Endothelial cell of umbilical vein (primary cell): ENCODE results near the gene LRRC30. TPM values are rescaled to one million over a fixed set of nuclear protein-coding genes. Genes with fewer than 3 reads are reported as not detected.

Experiments used
- BruUV-seq: library from RNA; stranded (reverse); fragments of 400-500 nt; replicated peaks from 2 replicates; lab custom pipeline; 2021; lab: Mats Ljungman, UMichigan
- CTCF ChIA-PET: fragments of 300-600, 350-600 bp; sonication (Branson Sonifier 250); formaldehyde crosslinking; loops from one replicate; lab custom pipeline; 2021; ENCODE audit warnings: antibody characterized with exemption, inconsistent platforms; lab: Charles Lee
- POLR2A ChIA-PET: fragments of 300-600, 350-600 bp; sonication (Branson Sonifier 250); formaldehyde crosslinking; loops from one replicate; lab custom pipeline; 2021; ENCODE audit warnings: antibody characterized with exemption, inconsistent platforms; lab: Charles Lee
- DNase-seq: peaks from one replicate; pipeline ENCODE4 v3.0.0-alpha.2; 2011; ENCODE audit warnings: low read depth, low spot score
- FAIRE-seq: peaks from 2 replicates; lab custom pipeline; 2011; peaks lifted over from hg19 to GRCh38; lab: Jason Lieb, UNC
- H2AFZ ChIP-seq: 2 replicates; pipeline ENCODE4 v1.6.0; 2012; ENCODE audit warnings: low read depth, low read length, control low read depth, inconsistent platforms
- H3K27ac ChIP-seq: 2 replicates; pipeline ENCODE4 v1.5.1; 2011; ENCODE audit warnings: low read depth, mild to moderate bottlenecking, control low read depth, low read length, moderate library complexity; ENCODE audit not compliant: insufficient read depth
- H3K27me3 ChIP-seq, 2 experiments: 2 replicates each; pipeline versions ENCODE4 v1.6.0 to v1.6.1; 2011; ENCODE audit warnings: low read length in 2 of 2, mixed read lengths in 1 of 2; ENCODE audit not compliant: control insufficient read depth in 2 of 2, insufficient read depth in 2 of 2
- H3K36me3 ChIP-seq, 2 experiments: 2 replicates in 1 of 2; 3 replicates in 1 of 2; pipeline ENCODE4 v1.5.1; 2011; ENCODE audit warnings: low read length in 2 of 2, mild to moderate bottlenecking in 1 of 2, moderate library complexity in 1 of 2; ENCODE audit not compliant: control insufficient read depth in 2 of 2, insufficient read depth in 2 of 2; ENCODE audit errors: extremely low read depth in 1 of 2
- H3K4me1 ChIP-seq: 3 replicates; pipeline ENCODE4 v1.5.1; 2011; ENCODE audit warnings: mild to moderate bottlenecking, low read length; ENCODE audit not compliant: control insufficient read depth, insufficient read depth; ENCODE audit errors: extremely low read depth
- H3K4me2 ChIP-seq: 2 replicates; pipeline ENCODE4 v1.6.1; 2011; ENCODE audit warnings: low read length, control low read depth, mixed read lengths; ENCODE audit not compliant: insufficient read depth
- H3K4me3 ChIP-seq, 3 experiments: fragments of 200-600 bp in 1 of 3; sonication (generic), shearing (Covaris generic) in 1 of 3; replicated peaks in 1 of 3; 2 replicates each; pipeline ENCODE4 v1.5.1; 2011 to 2016; ENCODE audit warnings: control low read depth in 3 of 3, low read length in 3 of 3, mild to moderate bottlenecking in 2 of 3, inconsistent platforms in 1 of 3, low read depth in 1 of 3, moderate library complexity in 1 of 3; ENCODE audit not compliant: insufficient read depth in 1 of 3
- H3K79me2 ChIP-seq: 2 replicates; pipeline ENCODE4 v1.6.0; 2012; ENCODE audit warnings: low read length, inconsistent platforms; ENCODE audit not compliant: control insufficient read depth, insufficient read depth
- H3K9ac ChIP-seq: replicated peaks from 2 replicates; pipeline ENCODE3; 2011; ENCODE audit warnings: low read length, control low read depth; ENCODE audit not compliant: insufficient read depth; ENCODE audit errors: extremely low read depth
- H3K9me1 ChIP-seq: replicated peaks from 3 replicates; pipeline ENCODE4 v1.6.0; 2011; ENCODE audit warnings: mild to moderate bottlenecking, low read length; ENCODE audit not compliant: control insufficient read depth, insufficient read depth; ENCODE audit errors: extremely low read depth
- H3K9me3 ChIP-seq: replicated peaks from 2 replicates; pipeline ENCODE4 v1.5.1; 2012; ENCODE audit warnings: low read length, inconsistent platforms; ENCODE audit not compliant: control insufficient read depth, insufficient read depth
- H4K20me1 ChIP-seq: replicated peaks from 2 replicates; pipeline ENCODE3; 2011; ENCODE audit warnings: mild to moderate bottlenecking, low read length; ENCODE audit not compliant: control insufficient read depth, insufficient read depth; ENCODE audit errors: extremely low read depth
- CTCF ChIP-seq, 2 donors: IDR thresholded peaks; 1 replicate in 1 of 2; 2 replicates in 1 of 2; pipeline ENCODE4 v1.5.1; 2011; ENCODE audit warnings: low read length in 2 of 2, mild to moderate bottlenecking in 2 of 2, moderate library complexity in 2 of 2, control low read depth in 1 of 2, inconsistent platforms in 1 of 2, low read depth in 1 of 2; ENCODE audit not compliant: insufficient read depth in 1 of 2; ENCODE audit errors: extremely low read depth in 1 of 2
- EZH2 ChIP-seq: IDR thresholded peaks from 2 replicates; pipeline ENCODE4 v1.6.1; 2012; ENCODE audit warnings: borderline replicate concordance, low read depth, mild to moderate bottlenecking, moderate library complexity, low read length, inconsistent platforms; ENCODE audit not compliant: severe bottlenecking
- FOS ChIP-seq: IDR thresholded peaks from 2 replicates; pipeline ENCODE4 v1.6.1; 2011; ENCODE audit warnings: mild to moderate bottlenecking, low read length, moderate library complexity, borderline replicate concordance; ENCODE audit not compliant: insufficient read depth
- GATA2 ChIP-seq: IDR thresholded peaks from 2 replicates; pipeline ENCODE4 v1.7.0; 2011; ENCODE audit warnings: low read depth, mild to moderate bottlenecking, moderate library complexity, mixed read lengths, low read length; ENCODE audit not compliant: insufficient read length, insufficient read depth
- JUN ChIP-seq: IDR thresholded peaks from 2 replicates; pipeline ENCODE4 v1.6.1; 2011; ENCODE audit warnings: borderline replicate concordance, low read depth; ENCODE audit not compliant: insufficient read length, insufficient read depth
- MAX ChIP-seq: IDR thresholded peaks from 2 replicates; pipeline ENCODE4 v1.6.1; 2011; ENCODE audit not compliant: insufficient read depth, insufficient read length
- MYC ChIP-seq: IDR thresholded peaks from one replicate; pipeline ENCODE4 v1.6.1; 2011; ENCODE audit warnings: mild to moderate bottlenecking, low read depth, low read length
- POLR2A ChIP-seq: IDR thresholded peaks from 2 replicates; pipeline ENCODE4 v1.6.1; 2012; ENCODE audit warnings: low read depth, mild to moderate bottlenecking, control low read depth, low read length
- POLR2AphosphoS5 ChIP-seq: IDR thresholded peaks from 2 replicates; pipeline ENCODE4 v1.6.1; 2012; ENCODE audit warnings: low read depth, mild to moderate bottlenecking, control low read depth, low read length, moderate library complexity; ENCODE audit not compliant: insufficient read depth
- dilution Hi-C: fragments of 300-500 bp; cut with MboI; formaldehyde crosslinking; loops from one replicate; pipeline ENCODE4 v1.15.0; 2019; ENCODE audit warnings: low sequenced_read_pairs; ENCODE audit not compliant: extremely low pct_ligation_motif_present
- intact Hi-C: fragments of 100-400 bp; cut with micrococcal nuclease; formaldehyde crosslinking; loops from one replicate; pipeline ENCODE4 v1.10.0; 2022
- polyA plus RNA-seq, 4 experiments: library from polyadenylated mRNA; depleted of rRNA in 3 of 4; stranded (reverse) in 3 of 4; unstranded in 1 of 4; fragments of >200 nt; gene quantifications; 2 replicates each; pipeline versions ENCODE4 v1.2.1 to v1.2.3, GENCODE V29; 2011 to 2012; ENCODE audit warnings: missing spikeins in 1 of 4
- total RNA-seq: library from RNA; stranded (reverse); gene quantifications from 2 replicates; pipeline ENCODE4 v1.2.3, GENCODE V29; 2021

LRRC30 gene
- total and polyA plus RNA-seq, 2 donors (not counting 3 experiments of a cell fraction or from before 2014, with no cell fraction given), result not detected

GRCh38 chr18:7205346-7205745 is 25.5 kb upstream of the LRRC30 start:
- Histone ChIP-seq H3K9ac (no peak overlapping the region), H3K9me3 (no peaks in the 10 kb centered on the region), H3K79me2 (no peaks in the 10 kb centered on the region), H4K20me1 (no peaks in the 10 kb centered on the region), H3K9me1 (no peaks in the 10 kb centered on the region), H3K27ac (no peak overlapping the region), H3K4me2 (no peak overlapping the region), H3K27me3 (no peaks in the 10 kb centered on the region), H3K4me1 (no peaks in the 10 kb centered on the region), H3K36me3 (no peaks in the 10 kb centered on the region), H3K4me3 (no peak overlapping the region), H2AFZ (no peak overlapping the region)
- CTCF ChIA-PET, result no interaction called here
- intact Hi-C loops, result no loop called here
- no peak for FAIRE-seq
- BruUV-seq, result no TSS peak
- POLR2A ChIA-PET, result no interaction called here
- no peak for TF ChIP-seq CTCF (IDR thresholded peaks at IDR 0.05; ENCODE audit: extremely low read depth in 1 of 2, insufficient read depth in 1 of 2, low read depth in 1 of 2, low read length in 2 of 2)
- no peak for TF ChIP-seq POLR2A
- no peak for TF ChIP-seq EZH2
- TF ChIP-seq MAX, result no peak
- TF ChIP-seq FOS, result no peak
- no peak for TF ChIP-seq JUN
- TF ChIP-seq POLR2AphosphoS5, result no peak
- no peak for TF ChIP-seq GATA2
- no peak for TF ChIP-seq MYC
- no peak for DNase-seq
- dilution Hi-C loops, result no loop called here
